Stimulated activated naive B cell treated with anti-CD40 and anti-IgM and Interleukin-4, amounts not matched to agents 10 μg/mL and 1 μg/mL and 100 μg/mL, for 72 hours (primary cell): ENCODE measurements around the gene FMNL3.
"Not testable (repeated sequence)": the region's sequence is repeated elsewhere in the genome, so short reads cannot be mapped to it uniquely, and the experiment has no call there.

Experiments
- ATAC-seq, 2 donors: fragments of 150-1000 bp; cut with Tn5 transposase; replicated peaks; 2 replicates each; pipeline ENCODE4 v1.10.0; 2021; ENCODE audit warnings: moderate library complexity in 1 of 2
- DNase-seq: peaks from one replicate; pipeline ENCODE4 v3.0.0; 2021
- H3K27ac Mint-ChIP-seq: one replicate; pipeline ENCODE4 v1.8.0; 2022; ENCODE audit warnings: mild to moderate bottlenecking, mixed read lengths
- H3K27me3 Mint-ChIP-seq, 2 donors: one replicate each; pipeline ENCODE4 v1.8.0; 2022; ENCODE audit warnings: mixed read lengths in 2 of 2
- H3K36me3 Mint-ChIP-seq, 2 donors: one replicate each; pipeline ENCODE4 v1.8.0; 2022; ENCODE audit warnings: mixed read lengths in 2 of 2, mild to moderate bottlenecking in 1 of 2
- H3K4me1 Mint-ChIP-seq, 2 donors: one replicate each; pipeline ENCODE4 v1.8.0; 2022; ENCODE audit warnings: mixed read lengths in 2 of 2, mild to moderate bottlenecking in 1 of 2
- H3K4me3 Mint-ChIP-seq, 2 donors: one replicate each; pipeline ENCODE4 v1.8.0; 2022; ENCODE audit warnings: mild to moderate bottlenecking in 2 of 2, mixed read lengths in 2 of 2, moderate library complexity in 1 of 2
- H3K9me3 Mint-ChIP-seq, 2 donors: one replicate each; pipeline ENCODE4 v1.8.0; 2022; ENCODE audit warnings: mixed read lengths in 2 of 2, mild to moderate bottlenecking in 1 of 2

Gene FMNL3

DNA sequence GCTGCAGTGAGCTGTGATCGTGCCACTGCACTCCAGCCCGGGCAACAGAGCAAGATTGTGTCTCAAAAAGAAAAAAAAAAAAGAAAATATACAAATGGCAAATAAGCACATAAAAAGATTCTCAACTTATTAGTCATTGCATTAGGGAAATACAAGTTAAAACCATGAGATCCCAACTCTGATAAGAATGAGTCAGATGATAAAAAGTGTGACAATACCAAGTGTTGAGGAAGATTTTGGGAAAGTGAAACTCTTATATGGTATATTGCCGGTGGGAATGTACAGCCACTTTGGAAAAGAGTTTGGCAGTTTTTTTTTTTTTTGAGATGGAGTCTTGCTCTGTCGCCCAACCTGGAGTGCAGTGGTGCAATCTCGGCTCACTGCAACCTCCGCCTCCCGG lies 91.5 kb downstream of the FMNL3 start:
- H3K36me3 Mint-ChIP-seq = no peaks in the 10 kb centered on the region
- DNase-seq = no peak
- H3K27ac Mint-ChIP-seq = no peak overlapping the region
- ATAC-seq = no peak
- no peak overlapping the region for H3K4me3 Mint-ChIP-seq
- H3K27me3 Mint-ChIP-seq = peaks cover 9 to 15% of the 10 kb centered on the region in 2 donors
- H3K4me1 Mint-ChIP-seq = peaks cover 0 to 6% of the 10 kb centered on the region in 2 donors
- H3K9me3 Mint-ChIP-seq = no peaks in the 10 kb centered on the region

DNA sequence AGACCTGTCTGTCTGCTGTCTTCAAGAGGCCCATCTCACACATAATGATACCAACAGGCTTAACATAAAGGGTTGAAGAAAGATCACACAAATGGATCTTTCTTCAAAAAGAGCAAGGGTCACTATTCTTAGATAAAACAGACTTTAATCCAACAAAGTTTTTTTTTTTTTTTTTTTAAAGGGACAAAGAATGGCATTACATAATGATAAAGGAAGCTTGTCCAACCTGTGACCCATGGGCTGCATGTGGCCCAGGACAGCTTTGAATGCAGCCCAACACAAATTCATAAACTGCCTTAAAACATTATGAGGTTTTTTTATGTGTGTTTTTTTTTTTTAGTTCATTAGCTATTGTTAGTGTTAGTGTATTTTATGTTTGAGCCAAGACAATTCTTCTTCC lies 95.0 kb downstream of the FMNL3 start:
- no peak overlapping the region for H3K4me3 Mint-ChIP-seq
- ATAC-seq (no peak), DNase-seq (no peak)
- peaks cover 0 to 7% of the 10 kb centered on the region in 2 donors for H3K36me3 Mint-ChIP-seq
- H3K27ac Mint-ChIP-seq = no peak overlapping the region
- H3K9me3 Mint-ChIP-seq = peaks cover 0 to 2% of the 10 kb centered on the region in 2 donors
- H3K27me3 Mint-ChIP-seq = peaks cover 8 to 9% of the 10 kb centered on the region in 2 donors
- H3K4me1 Mint-ChIP-seq = peaks cover 0 to 6% of the 10 kb centered on the region in 2 donors

DNA sequence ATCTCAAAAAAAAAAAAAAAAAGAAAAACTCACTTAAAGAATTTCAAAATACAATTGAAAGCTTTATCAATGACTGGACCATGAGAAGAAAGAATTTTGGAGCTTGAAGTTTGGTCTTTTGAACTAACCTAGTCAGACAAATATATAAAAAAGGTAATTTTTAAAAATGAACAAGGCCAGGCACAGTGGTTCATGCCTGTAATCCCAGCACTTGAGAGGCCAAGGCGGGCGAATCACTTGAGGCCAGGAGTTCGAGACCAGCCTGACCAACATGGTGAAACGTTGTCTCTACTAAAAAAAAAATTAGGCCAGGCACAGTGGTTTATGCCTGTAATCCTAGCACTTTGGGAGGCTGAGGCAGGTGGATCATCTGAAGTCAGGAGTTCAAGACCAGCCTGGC lies 96.4 kb downstream of the FMNL3 start:
- not testable (repeated sequence) for H3K27ac Mint-ChIP-seq, ATAC-seq, H3K27me3 Mint-ChIP-seq, H3K9me3 Mint-ChIP-seq, DNase-seq, H3K36me3 Mint-ChIP-seq, H3K4me1 Mint-ChIP-seq, H3K4me3 Mint-ChIP-seq

DNA sequence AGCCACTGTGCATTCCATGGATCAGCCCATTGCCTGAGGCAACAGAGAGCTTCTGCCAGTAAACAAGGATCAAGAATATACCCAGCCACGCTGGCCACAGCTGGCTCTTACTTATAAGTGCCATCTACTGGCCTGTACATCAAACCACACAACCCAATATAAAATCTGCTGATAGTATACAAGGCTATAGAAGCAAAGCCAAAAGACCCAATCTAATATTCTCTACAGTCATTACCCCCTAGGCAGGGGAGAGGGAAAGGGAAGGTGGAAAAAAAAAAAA lies 97.4 kb downstream of the FMNL3 start:
- Mint-ChIP-seq H3K36me3 (peaks cover 0 to 11% of the 10 kb centered on the region in 2 donors), H3K27ac (no peak overlapping the region), H3K4me1 (peaks cover 0 to 2% of the 10 kb centered on the region in 2 donors), H3K27me3 (peaks cover 8 to 9% of the 10 kb centered on the region in 2 donors), H3K4me3 (no peak overlapping the region), H3K9me3 (peaks cover 0 to 2% of the 10 kb centered on the region in 2 donors)
- DNase-seq = no peak
- ATAC-seq = no peak

DNA sequence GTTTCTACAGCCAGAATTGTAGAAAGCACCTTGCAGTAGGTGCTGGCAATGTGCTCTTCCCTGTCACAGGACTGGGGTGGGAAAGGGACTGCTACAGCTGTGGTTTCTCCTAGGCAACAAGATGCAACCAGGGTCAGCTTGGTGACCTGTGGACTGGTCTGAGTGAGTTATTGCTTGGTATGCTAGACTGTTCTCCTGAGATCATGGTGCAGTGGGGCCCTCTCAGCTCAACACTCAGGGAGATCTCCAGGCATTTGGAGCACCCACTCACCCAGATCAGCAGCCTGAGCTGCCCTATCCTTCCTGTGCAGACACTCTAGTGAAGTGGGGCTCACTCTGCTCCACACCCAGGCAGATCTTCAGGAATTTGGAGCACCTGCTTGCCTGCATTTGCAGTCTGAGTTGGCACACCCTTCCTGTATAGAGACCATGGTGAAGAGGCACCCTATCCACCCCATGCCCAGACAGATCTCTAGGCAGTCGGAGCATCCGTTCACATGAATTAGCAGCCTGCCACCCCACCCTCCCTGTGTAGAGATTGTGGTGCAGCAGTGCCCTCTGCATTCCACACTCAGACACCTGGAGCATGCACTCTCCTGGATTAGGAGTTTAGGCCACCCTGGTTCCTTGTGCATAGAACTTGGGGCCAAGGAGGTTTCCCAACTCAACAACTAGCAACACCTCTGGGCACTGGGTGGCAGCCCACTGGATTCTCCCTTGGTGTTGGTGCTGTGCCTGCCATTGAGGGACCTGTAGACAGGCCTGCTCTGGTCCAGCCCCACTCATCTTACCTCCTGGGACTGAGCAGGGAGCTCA lies 97.9 kb downstream of the FMNL3 start:
- Mint-ChIP-seq H3K27me3 (peaks cover 2 to 8% of the 10 kb centered on the region in 2 donors), H3K36me3 (peaks cover 0 to 11% of the 10 kb centered on the region in 2 donors), H3K4me3 (no peak overlapping the region), H3K9me3 (peaks cover 0 to 2% of the 10 kb centered on the region in 2 donors), H3K27ac (no peak overlapping the region), H3K4me1 (peaks cover 0 to 2% of the 10 kb centered on the region in 2 donors)
- DNase-seq (no peak), ATAC-seq (no peak)

DNA sequence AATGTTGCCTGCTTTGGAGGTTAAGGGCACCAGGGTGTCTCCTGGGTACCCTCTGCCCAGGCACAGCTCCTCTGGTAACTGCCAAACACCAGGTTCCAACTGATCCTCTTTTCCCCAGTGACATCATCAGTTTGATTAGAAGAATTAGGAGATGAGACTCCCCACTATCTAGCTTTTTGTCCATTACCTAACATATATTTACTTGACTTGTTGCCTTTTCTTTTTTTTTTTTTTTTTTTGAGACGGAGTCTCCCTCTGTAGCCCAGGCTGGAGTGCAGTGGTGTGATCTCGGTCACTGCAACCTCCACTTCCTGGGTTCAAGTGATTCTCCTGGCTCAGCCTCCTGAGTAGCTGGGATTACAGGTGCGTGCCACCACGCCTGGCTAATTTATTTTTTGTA lies 101.7 kb downstream of the FMNL3 start, which contains the start of gene FAM186B:
FAM186B (minus strand) TSS at position 101 of the 400 bp plus-strand sequence. CDS start 162 bp downstream, outside the sequence.
- not testable (repeated sequence) for H3K4me3 Mint-ChIP-seq, H3K27me3 Mint-ChIP-seq, DNase-seq, ATAC-seq, H3K9me3 Mint-ChIP-seq, H3K4me1 Mint-ChIP-seq, H3K27ac Mint-ChIP-seq
- H3K36me3 Mint-ChIP-seq = peaks cover 3 to 12% of the 10 kb centered on the region in 2 donors

DNA sequence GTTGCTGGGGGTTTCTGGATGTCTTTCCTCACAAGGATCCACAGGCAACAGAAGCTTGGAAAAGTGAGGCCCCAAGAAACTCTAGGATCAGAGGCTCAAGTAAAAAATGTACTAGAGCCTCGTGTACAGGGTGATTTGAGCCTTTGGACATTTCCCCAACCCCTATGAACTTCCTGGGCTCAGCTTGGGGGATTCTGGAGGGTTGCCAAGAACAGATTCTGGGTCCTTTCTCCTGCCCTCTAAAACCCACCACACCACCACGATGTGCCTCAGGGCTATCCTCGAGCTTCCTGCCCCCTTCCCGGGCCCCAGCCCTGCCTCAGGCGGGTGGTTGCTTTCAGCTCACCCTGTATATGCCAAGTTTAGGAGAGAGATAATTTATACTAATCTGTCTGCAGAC lies 102.3 kb downstream of the FMNL3 start:
- no peak for ATAC-seq
- Mint-ChIP-seq H3K36me3 (peaks cover 10 to 14% of the 10 kb centered on the region in 2 donors), H3K4me3 (no peak overlapping the region), H3K27ac (no peak overlapping the region), H3K9me3 (no peaks in the 10 kb centered on the region), H3K4me1 (no peaks in the 10 kb centered on the region), H3K27me3 (no peaks in the 10 kb centered on the region)
- DNase-seq = no peak

DNA sequence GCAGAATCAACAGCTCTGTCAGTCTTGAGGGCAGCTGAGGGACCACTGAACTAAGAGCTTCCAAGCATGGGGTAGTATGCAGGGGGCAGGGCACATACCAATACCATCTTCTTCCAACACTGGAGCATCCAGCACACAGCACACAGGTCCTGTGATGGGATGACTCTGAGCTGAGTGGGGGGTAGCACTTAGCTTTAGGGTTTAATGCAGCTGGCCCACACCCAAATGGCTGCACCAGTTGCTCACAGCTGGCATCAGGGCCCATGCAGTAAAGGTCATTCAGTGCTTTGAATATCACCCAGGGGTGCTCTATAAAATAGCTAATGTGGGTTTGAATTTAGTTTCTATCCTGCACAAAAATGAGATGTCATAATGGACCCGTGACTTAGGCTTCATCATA lies 103.5 kb downstream of the FMNL3 start:
- ATAC-seq = no peak
- H3K27me3 Mint-ChIP-seq = no peaks in the 10 kb centered on the region
- no peak overlapping the region for H3K4me3 Mint-ChIP-seq
- peaks cover 11 to 13% of the 10 kb centered on the region in 2 donors for H3K36me3 Mint-ChIP-seq
- H3K4me1 Mint-ChIP-seq = peaks cover 0 to 3% of the 10 kb centered on the region in 2 donors
- H3K27ac Mint-ChIP-seq = no peak overlapping the region
- DNase-seq = no peak
- H3K9me3 Mint-ChIP-seq = no peaks in the 10 kb centered on the region

DNA sequence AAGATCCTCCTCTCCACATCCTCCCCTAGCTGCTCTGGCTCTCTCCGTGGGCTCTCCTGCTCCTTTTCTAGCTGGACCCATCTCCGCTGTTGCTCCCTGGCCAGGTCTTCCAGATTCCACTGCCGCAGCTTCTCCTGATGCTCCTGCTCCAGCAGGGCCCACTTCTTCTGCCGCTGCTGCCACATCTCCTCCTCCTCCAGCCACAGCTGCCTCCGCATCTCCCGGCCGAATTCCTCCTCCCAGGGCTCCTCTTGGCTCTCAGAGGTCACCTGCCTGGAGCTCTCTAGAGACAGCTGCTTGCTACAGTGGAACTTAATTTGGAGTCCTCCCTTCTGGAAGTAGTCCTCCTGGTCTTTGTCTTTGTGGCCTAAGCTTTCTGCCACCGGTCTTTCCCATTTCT lies 107.2 kb downstream of the FMNL3 start:
- DNase-seq = no peak
- ATAC-seq = no peak
- H3K4me1 Mint-ChIP-seq = peaks cover 0 to 3% of the 10 kb centered on the region in 2 donors
- peaks cover 11 to 18% of the 10 kb centered on the region in 2 donors for H3K36me3 Mint-ChIP-seq
- no peak overlapping the region for H3K27ac Mint-ChIP-seq
- H3K4me3 Mint-ChIP-seq = no peak overlapping the region
- no peaks in the 10 kb centered on the region for H3K27me3 Mint-ChIP-seq
- no peaks in the 10 kb centered on the region for H3K9me3 Mint-ChIP-seq

DNA sequence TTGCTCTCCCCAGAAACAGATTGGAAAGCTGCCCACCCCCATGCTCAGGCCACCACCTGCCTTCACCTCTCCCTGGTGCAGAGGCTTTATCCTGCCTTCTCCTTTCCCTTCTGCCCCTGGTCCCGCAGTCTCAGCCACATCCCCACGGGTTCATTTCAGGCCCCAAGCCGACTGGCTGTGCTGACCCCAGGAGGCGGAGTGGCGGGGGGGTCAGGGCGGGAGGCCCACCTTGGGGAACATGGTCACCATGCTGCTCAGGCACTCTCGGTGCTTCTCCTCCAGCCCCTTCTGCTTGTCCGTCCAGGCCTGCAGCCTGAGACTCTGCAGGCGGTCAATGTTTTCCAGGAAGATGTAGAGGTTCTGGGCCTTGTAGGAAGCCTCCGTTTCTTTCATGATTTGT lies 108.7 kb downstream of the FMNL3 start:
- Mint-ChIP-seq H3K4me1 (peaks cover 0 to 3% of the 10 kb centered on the region in 2 donors), H3K36me3 (peaks cover 11 to 19% of the 10 kb centered on the region in 2 donors), H3K4me3 (no peak overlapping the region), H3K27me3 (no peaks in the 10 kb centered on the region), H3K27ac (no peak overlapping the region), H3K9me3 (no peaks in the 10 kb centered on the region)
- no peak for DNase-seq
- no peak for ATAC-seq

DNA sequence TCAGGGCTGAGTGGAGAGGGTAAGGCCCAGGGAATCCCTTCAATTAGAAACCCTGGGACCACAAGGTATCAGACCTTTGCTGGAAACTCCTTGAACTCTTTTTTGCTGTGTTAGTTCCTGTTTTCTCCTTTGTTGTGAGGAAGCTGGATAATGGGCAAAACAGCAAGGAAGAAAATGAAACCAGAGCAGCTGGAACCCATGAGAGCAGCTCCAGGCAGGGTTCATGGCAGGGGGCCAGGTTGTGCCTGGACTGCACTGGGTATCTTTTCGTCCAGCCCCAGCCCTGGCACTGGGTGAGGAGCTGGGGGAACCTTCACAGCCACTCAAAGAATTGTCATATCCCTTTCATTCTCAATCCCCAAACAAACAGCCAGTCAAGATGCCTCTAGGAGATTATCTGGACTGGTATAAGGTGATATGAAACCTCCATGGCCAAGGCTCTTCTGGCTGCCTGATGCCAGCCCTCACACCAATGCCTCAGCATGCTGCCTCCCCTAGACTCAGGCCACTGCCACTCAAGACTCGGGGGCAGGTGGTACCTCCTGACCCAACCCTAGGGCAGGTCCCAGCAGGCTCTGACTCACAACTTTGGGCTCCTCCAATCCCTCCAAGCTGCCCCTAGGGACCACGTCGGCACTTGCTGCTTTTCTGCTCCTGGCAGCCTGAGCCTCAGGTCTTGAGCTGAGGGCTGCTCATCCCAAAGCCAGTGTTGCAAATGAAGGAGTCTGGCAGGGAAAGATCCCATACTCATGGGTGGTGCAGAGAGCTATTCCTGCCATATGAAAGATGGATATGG lies 118.3 kb downstream of the FMNL3 start:
- Mint-ChIP-seq H3K36me3 (peaks cover 31 to 56% of the 10 kb centered on the region in 2 donors), H3K4me1 (peaks cover 3 to 14% of the 10 kb centered on the region in 2 donors), H3K27ac (no peak overlapping the region), H3K4me3 (no peak overlapping the region), H3K27me3 (no peaks in the 10 kb centered on the region), H3K9me3 (peaks cover 5 to 8% of the 10 kb centered on the region in 2 donors)
- no peak for DNase-seq
- no peak for ATAC-seq

DNA sequence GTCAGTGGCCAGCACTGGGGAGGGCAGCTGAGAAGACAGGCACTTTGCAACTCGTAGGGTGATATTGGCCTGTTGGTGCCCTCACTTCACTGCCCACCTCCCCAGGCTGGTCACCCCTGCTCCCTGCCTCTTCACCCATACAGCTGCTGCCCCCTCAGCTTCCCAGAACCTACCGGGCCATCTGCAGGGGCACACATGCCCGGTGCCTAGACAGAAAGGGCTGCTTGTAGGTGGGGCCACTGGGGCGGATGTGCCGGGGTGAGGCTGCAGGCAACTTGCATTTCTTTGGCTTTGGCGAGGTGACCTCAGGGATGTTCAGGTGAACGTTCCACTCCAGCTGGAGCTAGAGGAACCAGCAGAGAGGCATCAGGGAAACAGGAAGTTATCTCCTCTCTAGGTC lies 118.9 kb downstream of the FMNL3 start:
- no peaks in the 10 kb centered on the region for H3K27me3 Mint-ChIP-seq
- H3K4me1 Mint-ChIP-seq = peaks cover 7 to 14% of the 10 kb centered on the region in 2 donors
- DNase-seq (no peak), ATAC-seq (no peak)
- H3K4me3 Mint-ChIP-seq = no peak overlapping the region
- peaks cover 36 to 63% of the 10 kb centered on the region in 2 donors for H3K36me3 Mint-ChIP-seq
- no peak overlapping the region for H3K27ac Mint-ChIP-seq
- H3K9me3 Mint-ChIP-seq = peaks cover 5 to 8% of the 10 kb centered on the region in 2 donors

DNA sequence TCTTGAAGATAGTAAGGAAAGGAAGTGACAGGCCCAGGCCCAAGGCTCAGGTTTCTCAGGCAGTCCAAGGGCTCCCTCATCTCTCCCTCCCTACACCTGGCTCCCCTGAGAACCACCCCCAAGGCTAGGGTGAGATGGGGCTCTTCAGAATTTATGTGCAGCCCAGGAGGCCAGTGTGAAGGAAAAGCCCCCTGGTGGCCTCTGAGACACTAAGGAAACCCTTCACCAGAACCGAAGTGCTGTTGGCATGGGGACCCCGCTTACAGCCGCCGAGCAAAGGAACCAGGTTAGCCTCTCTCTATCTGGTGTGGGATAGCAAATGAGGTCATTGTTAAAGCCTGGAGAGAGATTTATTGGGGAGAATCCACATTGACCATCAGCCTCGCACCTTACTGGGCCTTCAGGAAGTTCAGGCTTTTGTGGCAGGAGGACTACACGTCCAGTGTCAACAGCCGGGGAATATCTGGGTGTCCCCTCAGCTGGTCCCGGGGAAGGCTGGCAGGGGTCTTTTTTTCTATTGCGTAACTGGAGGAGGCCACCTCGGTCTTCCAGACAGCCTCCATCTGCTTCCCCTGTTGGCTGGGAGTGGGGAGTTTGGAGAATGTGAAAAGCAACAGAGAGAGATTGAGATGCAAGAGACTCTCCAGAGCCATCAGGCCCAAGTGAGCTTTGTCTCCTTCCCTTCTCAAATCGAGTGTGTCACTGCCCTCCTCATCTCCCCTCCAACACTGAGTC lies 119.9 kb downstream of the FMNL3 start:
- ATAC-seq (no peak), DNase-seq (no peak)
- Mint-ChIP-seq H3K36me3 (peaks cover 36 to 62% of the 10 kb centered on the region in 2 donors), H3K4me3 (no peak overlapping the region), H3K27me3 (no peaks in the 10 kb centered on the region), H3K4me1 (peaks cover 13 to 19% of the 10 kb centered on the region in 2 donors), H3K9me3 (peaks cover 4 to 5% of the 10 kb centered on the region in 2 donors), H3K27ac (peak overlapping the region; percentile 60)
